A549 (cell line): Measurements from ENCODE around the gene ZNF26. TPM values are rescaled to one million over a fixed set of nuclear protein-coding genes. Genes with fewer than 3 reads are reported as not detected.

Experiments used
- ATAC-seq, 2 experiments: fragments of 200-7000 bp in 1 of 2; fragments of >200 bp in 1 of 2; cut with Nextera tagmentation in 1 of 2; cut with Tn5 transposase in 1 of 2; 3 replicates each; pipeline versions ENCODE4 v1.8.0 to v1.9.1; 2018 to 2020; ENCODE audit warnings: mild to moderate bottlenecking in 1 of 2, moderate library complexity in 1 of 2
- CTCF ChIA-PET: fragments of 300-600 bp; sonication (Branson Sonifier 250); formaldehyde crosslinking; extraction: SDS; loops from one replicate; lab custom pipeline; 2021; ENCODE audit warnings: antibody characterized with exemption, inconsistent platforms; lab: Yijun Ruan, JAX
- POLR2A ChIA-PET: fragments of 350-600 bp; formaldehyde crosslinking; extraction: SDS; loops from one replicate; lab custom pipeline; 2021; ENCODE audit warnings: antibody characterized with exemption, inconsistent platforms; lab: Yijun Ruan, JAX
- DNase-seq, 2 experiments: peaks; one replicate each; pipeline versions ENCODE4 v3.0.0 to v3.0.0-alpha.2; 2011 to 2016; ENCODE audit warnings: low read depth in 1 of 2, low spot score in 1 of 2
- FAIRE-seq: peaks from 2 replicates; lab custom pipeline; 2011; peaks lifted over from hg19 to GRCh38; lab: Jason Lieb, UNC
- H3K27ac ChIP-seq, 2 experiments: fragments of >200 bp; sonication (Bioruptor Twin); formaldehyde crosslinking; 3 replicates each; pipeline ENCODE4 v1.5.1; 2016 to 2017
- H3K4me1 ChIP-seq: fragments of >200 bp; sonication (Bioruptor Twin); formaldehyde crosslinking; 3 replicates; pipeline ENCODE4 v1.6.1; 2016
- H3K4me2 ChIP-seq: fragments of >200 bp; sonication (Bioruptor Twin); formaldehyde crosslinking; 3 replicates; pipeline ENCODE4 v1.6.1; 2016
- H3K4me3 ChIP-seq: fragments of >200 bp; sonication (Bioruptor Twin); formaldehyde crosslinking; 3 replicates; pipeline ENCODE4 v1.5.1; 2016
- H3K9me3 ChIP-seq: fragments of >200 bp; sonication (Bioruptor Twin); formaldehyde crosslinking; 3 replicates; pipeline ENCODE4 v1.6.1; 2016
- BCL3 ChIP-seq: fragments of >200 bp; sonication (Bioruptor Twin); formaldehyde crosslinking; IDR thresholded peaks from 3 replicates; pipeline ENCODE4 v1.6.1; 2016
- BHLHE40 ChIP-seq: IDR thresholded peaks from 2 replicates; pipeline ENCODE4 v1.6.1; 2012; ENCODE audit warnings: low read depth, low read length, inconsistent platforms
- CBX8 ChIP-seq: fragments of 200-600 bp; sonication (generic); IDR thresholded peaks from 2 replicates; pipeline ENCODE4 v1.6.1; 2016
- CEBPB ChIP-seq, 2 experiments: fragments of >200 bp in 1 of 2; sonication (Bioruptor Twin) in 1 of 2; formaldehyde crosslinking in 1 of 2; IDR thresholded peaks; 2 replicates each; pipeline ENCODE4 v1.6.1; 2012 to 2016
- CHD4 ChIP-seq: fragments of 200-600 bp; sonication (generic); IDR thresholded peaks from 2 replicates; pipeline ENCODE4 v1.6.1; 2016; ENCODE audit warnings: antibody characterized with exemption, mild to moderate bottlenecking, borderline replicate concordance
- CTCF ChIP-seq: fragments of >200 bp; sonication (Bioruptor Twin); formaldehyde crosslinking; IDR thresholded peaks from 3 replicates; pipeline ENCODE4 v1.5.1; 2016
- EHF ChIP-seq: fragments of 250-450 bp; sonication (Bioruptor Pico); IDR thresholded peaks from 2 replicates; pipeline ENCODE4 v1.5.0; 2020; ENCODE audit warnings: mild to moderate bottlenecking
- EP300 ChIP-seq, 2 experiments: fragments of >200 bp; sonication (Bioruptor Twin); formaldehyde crosslinking; IDR thresholded peaks; 2 replicates in 1 of 2; 3 replicates in 1 of 2; pipeline ENCODE4 v1.6.1; 2016 to 2017
- ESRRA ChIP-seq: fragments of 150-350 bp; IDR thresholded peaks from 2 replicates; pipeline ENCODE4 v1.6.1; 2014; ENCODE audit warnings: mild to moderate bottlenecking, low read length, borderline replicate concordance
- FOSB ChIP-seq: fragments of 250-450 bp; sonication (Bioruptor Pico); IDR thresholded peaks from 2 replicates; pipeline ENCODE4 v1.5.0; 2020; ENCODE audit warnings: mild to moderate bottlenecking, moderate library complexity
- FOSL2 ChIP-seq, 2 experiments: fragments of 450-650 bp in 1 of 2; fragments of >200 bp in 1 of 2; sonication (Bioruptor Twin) in 1 of 2; formaldehyde crosslinking; IDR thresholded peaks; 2 replicates each; pipeline versions ENCODE4 v1.5.0 to v1.6.1; 2016 to 2020; ENCODE audit warnings: mild to moderate bottlenecking in 1 of 2, moderate library complexity in 1 of 2
- FOXS1 ChIP-seq: fragments of 250-450 bp; sonication (Bioruptor Pico); IDR thresholded peaks from 2 replicates; pipeline ENCODE4 v1.5.0; 2020; ENCODE audit warnings: mild to moderate bottlenecking, moderate library complexity
- HES2 ChIP-seq: fragments of >200 bp; sonication (Bioruptor Twin); formaldehyde crosslinking; IDR thresholded peaks from 2 replicates; pipeline ENCODE4 v1.6.1; 2016
- JUN ChIP-seq, 2 experiments: fragments of >200 bp; sonication (Bioruptor Twin); formaldehyde crosslinking; IDR thresholded peaks; 2 replicates in 1 of 2; 3 replicates in 1 of 2; pipeline ENCODE4 v1.6.1; 2016 to 2017
- JUNB ChIP-seq: fragments of >200 bp; sonication (Bioruptor Twin); formaldehyde crosslinking; IDR thresholded peaks from 2 replicates; pipeline ENCODE4 v1.6.1; 2016
- KDM1A ChIP-seq: fragments of 200-600 bp; sonication (generic); IDR thresholded peaks from 2 replicates; pipeline ENCODE4 v1.6.1; 2016; ENCODE audit warnings: low read depth, mild to moderate bottlenecking
- NPAS2 ChIP-seq: fragments of 250-450 bp; sonication (Bioruptor Pico); IDR thresholded peaks from 2 replicates; pipeline ENCODE4 v1.8.0; 2022; ENCODE audit warnings: mild to moderate bottlenecking, moderate library complexity, borderline replicate concordance
- NR3C1 ChIP-seq: fragments of >200 bp; sonication (Bioruptor Twin); formaldehyde crosslinking; IDR thresholded peaks from 3 replicates; pipeline ENCODE4 v1.6.1; 2017
- PBX3 ChIP-seq: IDR thresholded peaks from 2 replicates; pipeline ENCODE4 v1.6.1; 2012
- POLR2AphosphoS2 ChIP-seq: conservative IDR thresholded peaks from 2 replicates; pipeline ENCODE4 v1.6.1; 2012; ENCODE audit warnings: low read length, improper control_type of control experiment, inconsistent platforms
- RAD21 ChIP-seq, 2 experiments: fragments of >200 bp in 1 of 2; sonication (Bioruptor Twin) in 1 of 2; formaldehyde crosslinking in 1 of 2; IDR thresholded peaks in 1 of 2; conservative IDR thresholded peaks in 1 of 2; 2 replicates in 1 of 2; 3 replicates in 1 of 2; pipeline ENCODE4 v1.6.1; 2012 to 2018; ENCODE audit warnings: inconsistent platforms in 1 of 2
- RFX5 ChIP-seq: fragments of 450-650 bp; IDR thresholded peaks from 2 replicates; pipeline ENCODE4 v1.7.1; 2014; ENCODE audit warnings: antibody characterized with exemption, mild to moderate bottlenecking, moderate library complexity
- SREBF2 ChIP-seq: fragments of 450-650 bp; IDR thresholded peaks from 2 replicates; pipeline ENCODE4 v1.6.1; 2014; ENCODE audit warnings: mild to moderate bottlenecking, moderate library complexity
- TP53 ChIP-seq: fragments of 250-450 bp; sonication (Bioruptor Pico); IDR thresholded peaks from 2 replicates; pipeline ENCODE4 v1.5.0; 2021; ENCODE audit warnings: mild to moderate bottlenecking, moderate library complexity
- WGBS: methylation state at CpG from one replicate; pipeline ENCODE4 v1.1.6; 2017; ENCODE audit errors: missing lambda C conversion rate; 5-methylcytosine and 5-hydroxymethylcytosine counted together
- polyA plus RNA-seq, 4 experiments: library from polyadenylated mRNA; depleted of rRNA in 3 of 4; stranded (reverse); fragments of >200 nt; fragmentation: RNase III in 1 of 4; extraction: RNeasy Plus Mini Kit Qiagen cat#74134 plus additional on column Dnase treatment in 1 of 4; gene quantifications; 2 replicates in 3 of 4; 3 replicates in 1 of 4; pipeline ENCODE4 v1.2.3, GENCODE V29; 2011 to 2017
- TF ChIP-seq, protein P1 (sequence below): fragments of 200-600 bp; sonication (generic); IDR thresholded peaks from 2 replicates; pipeline ENCODE4 v1.6.1; 2016; ENCODE audit warnings: antibody characterized with exemption, mild to moderate bottlenecking, moderate library complexity

Gene ZNF26
- polyA plus RNA-seq, 2 of the 4 experiments (the other 2 are of a cell fraction): 6.5 to 11.3 TPM

DNA sequence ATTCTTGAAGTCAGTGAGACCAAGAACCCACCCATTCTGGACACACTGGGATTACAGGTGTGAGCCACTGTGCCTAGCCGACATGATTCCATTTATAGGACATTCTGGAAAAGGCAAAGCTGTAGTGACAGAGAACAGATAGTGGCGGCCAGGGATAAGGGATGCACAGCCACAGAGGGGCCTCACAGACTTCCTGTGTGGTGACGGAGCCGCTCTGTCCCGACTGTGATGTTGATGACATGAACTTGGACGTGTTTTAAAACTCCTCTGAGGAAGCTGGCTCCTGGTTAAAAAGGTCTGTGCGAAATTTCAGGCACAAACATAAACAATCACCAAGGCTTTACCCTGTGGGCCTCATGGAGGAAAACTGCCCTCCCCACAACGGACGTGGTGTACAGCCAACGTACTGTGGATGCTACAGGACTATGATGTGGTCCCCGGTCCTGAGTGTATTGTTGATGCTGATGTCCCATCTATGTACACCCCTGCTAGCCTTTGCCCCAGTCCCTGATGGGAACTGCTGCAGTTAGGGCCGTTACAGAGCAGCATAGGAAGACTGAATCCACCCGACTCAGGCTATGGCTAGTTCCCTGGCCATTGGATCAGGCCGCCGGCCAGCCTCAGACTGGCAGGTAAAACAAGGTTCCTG lies 46.0 kb upstream of the ZNF26 start:
- WGBS: 93% methylated on average over 15 of the region's 15 CpGs
- H3K9me3 ChIP-seq: peaks cover 75% of the 10 kb centered on the region
- ChIA-PET CTCF (no interaction called here), POLR2A (no interaction called here)
- DNase-seq: no peak
- no peak overlapping the region for H3K4me3 ChIP-seq
- no peak overlapping the region for H3K27ac ChIP-seq
- TF ChIP-seq CTCF: no peak
- TF ChIP-seq SREBF2: no peak
- TF ChIP-seq FOSL2 (IDR thresholded peaks at IDR 0.05): no peak
- TF ChIP-seq FOSL2 (CRISPR knock-in tag; IDR thresholded peaks at IDR 0.05): no peak
- no peak for TF ChIP-seq PBX3
- TF ChIP-seq TP53 (CRISPR knock-in tag): no peak
- TF ChIP-seq NPAS2: no peak
- no peak for TF ChIP-seq BCL3
- TF ChIP-seq, protein P1, sequence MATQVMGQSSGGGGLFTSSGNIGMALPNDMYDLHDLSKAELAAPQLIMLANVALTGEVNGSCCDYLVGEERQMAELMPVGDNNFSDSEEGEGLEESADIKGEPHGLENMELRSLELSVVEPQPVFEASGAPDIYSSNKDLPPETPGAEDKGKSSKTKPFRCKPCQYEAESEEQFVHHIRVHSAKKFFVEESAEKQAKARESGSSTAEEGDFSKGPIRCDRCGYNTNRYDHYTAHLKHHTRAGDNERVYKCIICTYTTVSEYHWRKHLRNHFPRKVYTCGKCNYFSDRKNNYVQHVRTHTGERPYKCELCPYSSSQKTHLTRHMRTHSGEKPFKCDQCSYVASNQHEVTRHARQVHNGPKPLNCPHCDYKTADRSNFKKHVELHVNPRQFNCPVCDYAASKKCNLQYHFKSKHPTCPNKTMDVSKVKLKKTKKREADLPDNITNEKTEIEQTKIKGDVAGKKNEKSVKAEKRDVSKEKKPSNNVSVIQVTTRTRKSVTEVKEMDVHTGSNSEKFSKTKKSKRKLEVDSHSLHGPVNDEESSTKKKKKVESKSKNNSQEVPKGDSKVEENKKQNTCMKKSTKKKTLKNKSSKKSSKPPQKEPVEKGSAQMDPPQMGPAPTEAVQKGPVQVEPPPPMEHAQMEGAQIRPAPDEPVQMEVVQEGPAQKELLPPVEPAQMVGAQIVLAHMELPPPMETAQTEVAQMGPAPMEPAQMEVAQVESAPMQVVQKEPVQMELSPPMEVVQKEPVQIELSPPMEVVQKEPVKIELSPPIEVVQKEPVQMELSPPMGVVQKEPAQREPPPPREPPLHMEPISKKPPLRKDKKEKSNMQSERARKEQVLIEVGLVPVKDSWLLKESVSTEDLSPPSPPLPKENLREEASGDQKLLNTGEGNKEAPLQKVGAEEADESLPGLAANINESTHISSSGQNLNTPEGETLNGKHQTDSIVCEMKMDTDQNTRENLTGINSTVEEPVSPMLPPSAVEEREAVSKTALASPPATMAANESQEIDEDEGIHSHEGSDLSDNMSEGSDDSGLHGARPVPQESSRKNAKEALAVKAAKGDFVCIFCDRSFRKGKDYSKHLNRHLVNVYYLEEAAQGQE: no peak
- TF ChIP-seq ESRRA: no peak
- TF ChIP-seq KDM1A: no peak
- ATAC-seq: no peak
- FAIRE-seq: no peak
- H3K4me2 ChIP-seq: no peak overlapping the region
- H3K4me1 ChIP-seq: no peaks in the 10 kb centered on the region

DNA sequence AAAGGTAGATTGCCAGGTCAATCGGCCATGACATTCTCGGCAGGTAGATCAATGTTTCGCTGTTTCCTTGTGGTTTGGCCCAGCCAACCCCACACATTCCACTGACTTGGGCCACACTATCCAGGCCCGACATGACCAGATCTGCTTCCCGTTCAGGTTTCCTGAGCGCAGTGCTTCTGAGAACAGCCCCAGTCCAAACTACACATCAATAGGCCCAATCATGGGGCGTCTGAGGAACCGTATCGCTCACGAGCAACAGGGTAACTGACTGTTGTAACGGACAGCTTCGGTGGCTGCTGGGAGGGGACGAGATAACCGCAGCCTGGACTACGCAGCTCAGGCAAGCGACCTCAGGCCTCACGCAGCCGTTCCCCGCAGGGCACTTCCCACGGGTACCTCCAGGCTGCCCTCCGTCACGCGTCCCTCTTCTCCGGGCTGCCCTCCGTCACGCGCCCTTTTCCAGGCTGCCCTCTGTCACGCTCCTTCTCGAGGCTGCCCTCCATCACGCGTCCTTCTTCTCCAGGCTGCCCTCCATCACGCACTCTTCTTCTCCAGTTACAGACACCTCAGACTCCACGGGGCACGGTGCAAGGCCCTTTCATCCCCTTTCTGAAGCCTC lies 44.7 kb upstream of the ZNF26 start:
- Histone ChIP-seq H3K9me3 (peaks cover 79% of the 10 kb centered on the region), H3K27ac (no peak overlapping the region), H3K4me3 (no peak overlapping the region), H3K4me2 (no peak overlapping the region), H3K4me1 (no peaks in the 10 kb centered on the region)
- TF ChIP-seq FOXS1 (CRISPR knock-in tag) (no peak), JUN (IDR thresholded peaks at IDR 0.05) (no peak), NPAS2 (no peak), CHD4 (no peak), EHF (no peak), JUNB (no peak), NR3C1 (no peak), CEBPB (IDR thresholded peaks at IDR 0.05) (no peak), EP300 (IDR thresholded peaks at IDR 0.05) (no peak), CBX8 (no peak), HES2 (no peak), BHLHE40 (no peak), RAD21 (conservative IDR thresholded peaks at IDR 0.05 in 1 of 2, IDR thresholded peaks at IDR 0.05 in 1 of 2) (no peak), FOSB (CRISPR knock-in tag) (no peak), RFX5 (no peak), BCL3 (no peak), POLR2AphosphoS2 (no peak)
- ChIA-PET POLR2A (no interaction called here), CTCF (no interaction called here)
- WGBS: 94% methylated on average over 34 of the region's 34 CpGs
- ATAC-seq: no peak
- no peak for FAIRE-seq
- DNase-seq: no peak
